H1 (cell line): Measurements from ENCODE around the gene IFT20. TPM values are rescaled to one million over a fixed set of nuclear protein-coding genes. Genes with fewer than 3 reads are reported as not detected.

Experiments
- ASH2L ChIP-seq: fragments of 200-600, 300-600 bp; sonication (generic); IDR thresholded peaks from one replicate; pipeline ENCODE4 v1.7.1; 2017; ENCODE audit warnings: low read length
- ATF2 ChIP-seq: IDR thresholded peaks from 2 replicates; pipeline ENCODE4 v1.6.1; 2012; ENCODE audit warnings: low read length, inconsistent platforms
- BACH1 ChIP-seq: IDR thresholded peaks from 2 replicates; pipeline ENCODE4 v1.6.1; 2012; ENCODE audit warnings: low read length, improper control_type of control experiment
- CBX5 ChIP-seq: fragments of 300-800, 300-1000 bp; sonication (generic); IDR thresholded peaks from 2 replicates; pipeline ENCODE4 v1.7.1; 2016; ENCODE audit warnings: antibody characterized with exemption, low read length, low read depth
- CTCF ChIP-seq, 3 experiments: IDR thresholded peaks; 1 replicate in 2 of 3; 2 replicates in 1 of 3; pipeline versions ENCODE4 v1.5.1 to v1.6.1; 2011; ENCODE audit warnings: low read length in 3 of 3, mild to moderate bottlenecking in 3 of 3, inconsistent platforms in 2 of 3, low read depth in 1 of 3, moderate library complexity in 1 of 3; ENCODE audit not compliant: insufficient read depth in 1 of 3; ENCODE audit errors: control extremely low read depth in 1 of 3
- EGR1 ChIP-seq: IDR thresholded peaks from 2 replicates; pipeline ENCODE4 v1.6.1; 2011; ENCODE audit warnings: low read depth, low read length, borderline replicate concordance
- GABPA ChIP-seq: IDR thresholded peaks from 2 replicates; pipeline ENCODE4 v1.6.1; 2011; ENCODE audit warnings: mild to moderate bottlenecking, low read length, moderate library complexity, borderline replicate concordance; ENCODE audit not compliant: insufficient read depth
- HDAC6 ChIP-seq: IDR thresholded peaks from one replicate; pipeline ENCODE4 v1.7.1; 2012; ENCODE audit warnings: low read depth, mild to moderate bottlenecking, inconsistent platforms, low read length, moderate library complexity
- KDM1A ChIP-seq: fragments of 200-600, 300-600 bp; sonication (generic); IDR thresholded peaks from 2 replicates; pipeline ENCODE4 v1.7.1; 2016; ENCODE audit warnings: mild to moderate bottlenecking, low read length, borderline replicate concordance
- MAX ChIP-seq: IDR thresholded peaks from 2 replicates; pipeline ENCODE4 v1.6.1; 2012; ENCODE audit warnings: inconsistent platforms
- NRF1 ChIP-seq: IDR thresholded peaks from 2 replicates; pipeline ENCODE4 v1.6.1; 2011; ENCODE audit warnings: mild to moderate bottlenecking, low read depth, low read length, improper control_type of control experiment
- POLR2AphosphoS5 ChIP-seq: IDR thresholded peaks from 2 replicates; pipeline ENCODE4 v1.6.1; 2011; ENCODE audit warnings: low read depth, low read length
- RXRA ChIP-seq: IDR thresholded peaks from 2 replicates; pipeline ENCODE4 v1.6.1; 2011; ENCODE audit warnings: low read depth, mild to moderate bottlenecking, low read length, moderate library complexity; ENCODE audit not compliant: insufficient read depth
- SAP30 ChIP-seq: fragments of 300-600 bp; sonication (generic); IDR thresholded peaks from 2 replicates; pipeline ENCODE4 v1.7.1; 2012; ENCODE audit warnings: low read length, moderate library complexity, mild to moderate bottlenecking, inconsistent platforms; ENCODE audit not compliant: insufficient read depth, insufficient replicate concordance
- SIN3A ChIP-seq, 2 experiments: IDR thresholded peaks in 1 of 2; conservative IDR thresholded peaks in 1 of 2; 2 replicates each; pipeline ENCODE4 v1.6.1; 2011 to 2012; ENCODE audit warnings: low read length in 2 of 2, improper control_type of control experiment in 1 of 2, low read depth in 1 of 2, mild to moderate bottlenecking in 1 of 2
- SIRT6 ChIP-seq: IDR thresholded peaks from one replicate; pipeline ENCODE4 v1.7.1; 2012; ENCODE audit warnings: low read length, inconsistent platforms
- SIX5 ChIP-seq: IDR thresholded peaks from 2 replicates; pipeline ENCODE4 v1.6.1; 2011; ENCODE audit warnings: mild to moderate bottlenecking, low read depth, low read length
- SRF ChIP-seq: IDR thresholded peaks from 2 replicates; pipeline ENCODE4 v1.6.1; 2011; ENCODE audit warnings: mild to moderate bottlenecking, low read depth, low read length, moderate library complexity
- TAF7 ChIP-seq: optimal IDR thresholded peaks from 2 replicates; pipeline ENCODE3; 2011; ENCODE audit warnings: low read depth, mild to moderate bottlenecking, inconsistent platforms, low read length, moderate library complexity, borderline replicate concordance
- polyA plus RNA-seq, 7 experiments: library from polyadenylated mRNA; depleted of rRNA in 3 of 7; stranded (reverse) in 5 of 7; unstranded in 2 of 7; fragments of >200 nt in 5 of 7; fragments of 200-250 nt in 2 of 7; gene quantifications; 1 replicate in 5 of 7; 2 replicates in 1 of 7; 4 replicates in 1 of 7; pipeline versions ENCODE4 v1.2.1 to v1.2.3, GENCODE V29; 2011 to 2013; ENCODE audit warnings: missing spikeins in 2 of 7, mixed read lengths in 2 of 7
- total RNA-seq: library from RNA; stranded (reverse); fragmentation: NEBNext Ultra II Directional; extraction: Animal tissue kit (Norgen Biotek cat#: 25700); gene quantifications from 2 replicates; pipeline ENCODE4 v1.2.1, GENCODE V29; 2021

IFT20 gene
- total and polyA plus RNA-seq, 2 of the 8 experiments (the other 6 are each of a cell fraction or from before 2014, with no cell fraction given): 9.0 to 21.0 TPM

DNA sequence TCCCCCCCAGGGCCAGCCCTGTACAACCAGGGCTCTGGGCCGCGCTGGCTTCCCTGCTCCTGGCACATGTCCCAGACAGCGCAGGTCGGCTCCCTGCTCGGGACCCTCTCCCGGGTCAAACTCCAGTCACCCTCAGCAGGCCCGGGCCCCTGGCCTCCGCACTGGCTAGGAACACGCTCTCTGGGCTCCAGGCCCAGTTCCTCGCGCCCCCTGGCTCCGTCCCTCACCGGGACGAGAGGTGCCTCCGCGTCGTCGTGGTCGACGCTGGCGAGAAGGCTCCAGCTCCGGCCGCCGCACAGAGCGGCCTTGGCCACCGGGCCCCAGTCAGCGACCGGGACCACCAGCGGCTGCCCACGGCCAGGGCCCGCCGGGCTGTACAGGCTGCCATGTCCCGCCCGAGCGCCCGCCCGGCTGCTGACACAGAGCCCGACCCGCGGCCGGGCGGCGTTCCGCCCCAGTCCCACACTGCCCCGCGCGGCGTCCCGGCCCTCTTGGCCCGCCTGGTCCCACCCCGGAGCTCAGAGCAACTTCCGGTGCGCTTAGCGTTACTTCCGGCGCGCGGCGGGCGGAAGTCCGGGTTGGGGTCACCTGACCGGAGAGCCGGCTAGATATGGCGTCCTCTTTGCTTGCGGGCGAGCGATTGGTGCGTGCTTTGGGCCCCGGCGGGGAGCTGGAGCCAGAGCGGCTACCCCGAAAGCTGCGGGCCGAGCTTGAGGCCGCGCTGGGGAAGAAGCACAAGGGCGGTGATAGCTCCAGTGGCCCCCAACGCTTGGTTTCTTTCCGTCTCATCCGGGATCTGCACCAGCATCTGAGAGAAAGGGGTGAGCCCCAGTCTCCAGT, 22.0 kb upstream of the IFT20 start, which contains the start of gene POLDIP2 (continued):
- TF ChIP-seq HDAC6 (no peak), SIN3A (conservative IDR thresholded peaks at IDR 0.05 in 1 of 2, IDR thresholded peaks at IDR 0.05 in 1 of 2; ENCODE audit: low read depth in 1 of 2, low read length in 2 of 2) (peak in 1 of 2 experiments; percentile 82; a peak in 2 of 4 replicates), TAF7 (peak; percentile 64), POLR2AphosphoS5 (peak; percentile 92), KDM1A (no peak), NRF1 (no peak), ATF2 (no peak), RXRA (no peak), SAP30 (no peak), GABPA (peak; percentile 99), EGR1 (0 out of 2 replicates have a peak, but pooled peaks have one; percentile 35), SRF (peak; percentile 35; the same call in 1 of the 2 replicates), MAX (no peak; the same call in 1 of the 2 replicates), CBX5 (no peak), SIX5 (peak; percentile 5; the same call in 1 of the 2 replicates), CTCF (IDR thresholded peaks at IDR 0.05; ENCODE audit: control extremely low read depth in 1 of 3, insufficient read depth in 1 of 3, low read depth in 1 of 3, low read length in 3 of 3) (no peak), BACH1 (no peak), ASH2L (peak; percentile 48), SIRT6 (no peak)
